Motor neuron (in vitro differentiated cells): Measurements from ENCODE around the gene STX4. TPM values are rescaled to one million over a fixed set of nuclear protein-coding genes. Genes with fewer than 3 reads are reported as not detected.

Experiments
- ATAC-seq, 8 experiments: fragments of 200-7000 bp; cut with Tn5 transposase; replicated peaks in 6 of 8; 2 replicates each; pipeline ENCODE4 v1.8.0; 2021; ENCODE audit warnings: mild to moderate bottlenecking in 8 of 8, moderate library complexity in 8 of 8
- H3K27ac ChIP-seq, 2 donors: fragments of 250-450 bp; sonication (Bioruptor Pico); 2 replicates each; pipeline ENCODE4 v1.9.0; 2021; ENCODE audit warnings: antibody characterized with exemption in 2 of 2, mild to moderate bottlenecking in 2 of 2, moderate library complexity in 1 of 2
- H3K4me1 ChIP-seq, 2 donors: fragments of 250-450 bp; sonication (Bioruptor Pico); replicated peaks in 1 of 2; 2 replicates each; pipeline ENCODE4 v1.6.1; 2021; ENCODE audit warnings: antibody characterized with exemption in 2 of 2, mild to moderate bottlenecking in 2 of 2, moderate library complexity in 1 of 2
- H3K4me3 ChIP-seq, 5 donors: fragments of 250-450 bp; sonication (Bioruptor Pico); 2 replicates each; pipeline ENCODE4 v1.9.0; 2021; ENCODE audit warnings: antibody characterized with exemption in 5 of 5, mild to moderate bottlenecking in 5 of 5, moderate library complexity in 4 of 5
- WGBS, 10 experiments: fragments of 450-650 bp; shearing (Covaris generic); methylation state at CpG; one replicate each; pipeline ENCODE4 v1.0.0; 2022; 5-methylcytosine and 5-hydroxymethylcytosine counted together
- in situ Hi-C, 9 experiments: fragments of 400-800 bp; cut with MboI; loops; one replicate each; pipeline ENCODE4 v1.15.0; 2021; ENCODE audit warnings: low sequenced_read_pairs in 9 of 9, low pct_unique_long_range_greater_than_20kb in 2 of 9; ENCODE audit not compliant: unreplicated experiment in 9 of 9
- total RNA-seq, 8 experiments: library from RNA; unstranded; fragments of 300-600 nt; gene quantifications; 2 replicates each; pipeline versions ENCODE4 v1.2.3 to v1.2.4, GENCODE V29; 2022

The STX4 gene
- 10 to 100 TPM; 14.0 to 47.5 (median 24.3) TPM for total RNA-seq

- in situ Hi-C loops = no loop called here
- peak; percentile 79 to 87 (median 82) for ATAC-seq
- WGBS, 10 experiments = 0 to 30% (median 0%) methylated on average over 2 to 13 of the region's 75 CpGs; no CpG with 5 or more reads in 3 of the 10 experiments
- H3K4me3 ChIP-seq = peak within 1 kb of the TSS; percentile 52 to 89 (median 73)
- peak within 1 kb of the TSS; percentile 92 to 95 for H3K27ac ChIP-seq
- peaks cover 4 to 9% of the 10 kb centered on the region in 2 donors for H3K4me1 ChIP-seq
Measured at GRCh38 chr16:31032736-31033708, at the start of gene STX4. Gene STX4 (plus strand): TSS chr16:31033558. CDS start chr16:31033806, 248 bp downstream.

DNA sequence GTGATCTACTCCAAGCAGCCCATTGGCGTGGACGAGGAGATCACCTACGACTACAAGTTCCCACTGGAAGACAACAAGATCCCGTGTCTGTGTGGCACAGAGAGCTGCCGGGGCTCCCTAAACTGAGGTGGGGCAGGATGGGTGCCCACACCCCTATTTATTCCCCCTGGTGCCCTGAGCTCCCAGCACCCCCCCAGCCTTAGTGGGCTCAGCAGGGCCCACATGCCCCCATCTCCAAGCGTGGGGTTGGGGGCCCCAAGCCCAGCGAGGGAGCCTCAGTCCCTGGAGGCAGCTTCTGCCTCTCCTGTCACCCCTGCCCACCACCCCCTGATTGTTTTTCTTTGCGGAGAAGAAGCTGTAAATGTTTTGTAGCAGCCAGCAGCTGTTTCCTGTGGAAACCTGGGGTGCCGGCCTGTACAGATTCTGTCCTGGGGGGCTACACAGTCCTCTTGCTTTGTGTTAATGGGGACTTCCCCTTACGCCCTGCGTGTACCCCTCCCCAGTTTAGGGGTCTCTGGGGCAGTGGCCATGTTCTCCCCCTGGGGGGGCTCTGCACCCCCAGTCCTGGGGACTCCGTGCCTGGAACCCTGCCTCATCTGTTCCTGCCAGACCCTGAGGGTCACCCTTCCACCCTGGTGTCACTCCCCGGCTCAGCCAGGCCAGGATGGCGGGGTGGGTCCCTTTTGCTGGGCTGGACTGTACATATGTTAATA, 49.3 kb upstream of the STX4 start:
- no peak overlapping the region for H3K4me3 ChIP-seq
- 30 to 100% (median 70%) methylated on average over 1 to 2 of the region's 14 CpGs; no CpG with 5 or more reads in 7 of the 10 experiments for WGBS, 10 experiments
- in situ Hi-C loops = loop anchor here in 4 of 9 experiments (25.0 kb wide), 3 partner anchors 178 to 878 kb away; partner anchors contain the start of genes COX6A2 (in 2 of the 4), ZNF843 (in 2 of the 4), PRSS36 (in 1 of the 4) and ZNF267 (in 1 of the 4)
- peaks cover 3 to 11% of the 10 kb centered on the region in 2 donors for H3K4me1 ChIP-seq
- H3K27ac ChIP-seq = no peak overlapping the region
- ATAC-seq = peak in 2 of 8 experiments; percentile 0 to 2

- peak within 1 kb of the TSS in 1 of 2 donors; percentile 22 for H3K27ac ChIP-seq
- peak; percentile 36 to 90 (median 87) for ATAC-seq
- 0 to 86% (median 52%) methylated on average over 1 to 6 of the region's 24 CpGs; no CpG with 5 or more reads in 5 of the 10 experiments for WGBS, 10 experiments
Measured at GRCh38 chr16:30984669-30985400, 48.5 kb upstream of the STX4 start, which contains the start of gene HSD3B7. Gene HSD3B7 (plus strand): TSS chr16:30985207. CDS start chr16:30985659, 452 bp downstream.

GRCh38 chr16:30985401-30986128, 47.8 kb upstream of the STX4 start:
- Histone ChIP-seq H3K27ac (peak overlapping the region in 1 of 2 donors; percentile 22), H3K4me1 (peaks cover 3 to 11% of the 10 kb centered on the region in 2 donors), H3K4me3 (peak overlapping the region in 2 of 5 donors; percentile 7 to 11)
- peak; percentile 17 to 50 (median 41) for ATAC-seq
- WGBS, 10 experiments = 0 to 100% (median 63%) methylated on average over 1 to 4 of the region's 20 CpGs; no CpG with 5 or more reads in 6 of the 10 experiments
- in situ Hi-C loops = loop anchor here in 4 of 9 experiments (25.0 kb wide), 3 partner anchors 177 to 877 kb away; partner anchors contain the start of genes COX6A2 (in 2 of the 4), ZNF843 (in 2 of the 4), PRSS36 (in 1 of the 4) and ZNF267 (in 1 of the 4)

More at GRCh38 chr16:30984669-30985400, 48.5 kb upstream of the STX4 start, which contains the start of gene HSD3B7:
- H3K4me3 ChIP-seq = peak within 1 kb of the TSS in 2 of 5 donors; percentile 7 to 11
- H3K4me1 ChIP-seq = peaks cover 3 to 11% of the 10 kb centered on the region in 2 donors
- in situ Hi-C loops = loop anchor here in 4 of 9 experiments (25.0 kb wide), 3 partner anchors 177 to 877 kb away; partner anchors contain the start of genes COX6A2 (in 2 of the 4), ZNF843 (in 2 of the 4), PRSS36 (in 1 of the 4) and ZNF267 (in 1 of the 4)

DNA sequence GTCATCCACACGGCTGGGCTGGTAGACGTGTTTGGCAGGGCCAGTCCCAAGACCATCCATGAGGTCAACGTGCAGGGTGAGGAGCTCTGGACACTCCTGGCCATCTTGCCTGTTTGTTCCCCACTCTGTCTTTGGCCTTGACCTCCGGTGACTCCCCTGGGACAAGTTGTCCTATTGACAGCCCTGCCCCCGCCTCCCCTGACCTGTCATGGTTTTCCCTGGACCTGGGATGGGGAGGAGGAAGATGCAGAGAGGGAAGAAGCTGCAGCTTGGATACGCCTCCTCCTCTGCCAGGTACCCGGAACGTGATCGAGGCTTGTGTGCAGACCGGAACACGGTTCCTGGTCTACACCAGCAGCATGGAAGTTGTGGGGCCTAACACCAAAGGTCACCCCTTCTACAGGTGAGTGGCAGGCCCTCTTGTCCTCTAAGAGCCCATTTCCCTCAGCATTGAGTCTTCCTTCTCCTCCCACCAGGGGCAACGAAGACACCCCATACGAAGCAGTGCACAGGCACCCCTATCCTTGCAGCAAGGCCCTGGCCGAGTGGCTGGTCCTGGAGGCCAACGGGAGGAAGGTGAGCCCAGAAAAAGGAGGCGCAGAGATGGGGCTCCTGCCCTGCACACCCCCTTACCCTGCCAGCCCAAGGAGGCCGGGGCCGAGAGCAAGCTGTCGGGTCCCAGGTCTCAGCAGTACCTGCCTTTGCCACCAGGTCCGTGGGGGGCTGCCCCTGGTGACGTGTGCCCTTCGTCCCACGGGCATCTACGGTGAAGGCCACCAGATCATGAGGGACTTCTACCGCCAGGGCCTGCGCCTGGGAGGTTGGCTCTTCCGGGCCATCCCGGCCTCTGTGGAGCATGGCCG, 47.0 kb upstream of the STX4 start:
- in situ Hi-C loops = loop anchor here in 4 of 9 experiments (25.0 kb wide), 3 partner anchors 176 to 876 kb away; partner anchors contain the start of genes COX6A2 (in 2 of the 4), ZNF843 (in 2 of the 4), PRSS36 (in 1 of the 4) and ZNF267 (in 1 of the 4)
- H3K4me1 ChIP-seq = peaks cover 3 to 11% of the 10 kb centered on the region in 2 donors
- ATAC-seq = no peak
- 87 to 100% (median 100%) methylated on average over 1 to 3 of the region's 29 CpGs; no CpG with 5 or more reads in 6 of the 10 experiments for WGBS, 10 experiments
- H3K4me3 ChIP-seq = no peak overlapping the region
- H3K27ac ChIP-seq = no peak overlapping the region

DNA sequence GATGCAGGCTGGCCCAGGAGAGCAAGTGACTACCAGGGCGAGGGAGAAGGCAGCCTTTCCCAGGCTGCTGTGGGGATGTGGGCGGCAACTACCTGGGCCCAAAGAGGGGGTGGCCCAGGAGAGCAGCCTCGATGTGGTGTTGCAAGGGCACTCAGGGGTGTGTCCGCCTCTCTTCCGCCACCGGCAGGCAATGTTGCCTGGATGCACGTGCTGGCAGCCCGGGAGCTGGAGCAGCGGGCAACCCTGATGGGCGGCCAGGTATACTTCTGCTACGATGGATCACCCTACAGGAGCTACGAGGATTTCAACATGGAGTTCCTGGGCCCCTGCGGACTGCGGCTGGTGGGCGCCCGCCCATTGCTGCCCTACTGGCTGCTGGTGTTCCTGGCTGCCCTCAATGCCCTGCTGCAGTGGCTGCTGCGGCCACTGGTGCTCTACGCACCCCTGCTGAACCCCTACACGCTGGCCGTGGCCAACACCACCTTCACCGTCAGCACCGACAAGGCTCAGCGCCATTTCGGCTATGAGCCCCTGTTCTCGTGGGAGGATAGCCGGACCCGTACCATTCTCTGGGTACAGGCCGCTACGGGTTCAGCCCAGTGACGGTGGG, 45.7 kb upstream of the STX4 start:
- no peak overlapping the region for H3K27ac ChIP-seq
- H3K4me3 ChIP-seq = no peak overlapping the region
- ATAC-seq = no peak
- 70 to 100% (median 91%) methylated on average over 1 to 21 of the region's 30 CpGs; no CpG with 5 or more reads in 3 of the 10 experiments for WGBS, 10 experiments
- peaks cover 3 to 11% of the 10 kb centered on the region in 2 donors for H3K4me1 ChIP-seq
- in situ Hi-C loops = loop anchor here in 4 of 9 experiments (25.0 kb wide), 3 partner anchors 175 to 875 kb away; partner anchors contain the start of genes COX6A2 (in 2 of the 4), ZNF843 (in 2 of the 4), PRSS36 (in 1 of the 4) and ZNF267 (in 1 of the 4)

- ATAC-seq = no peak
- Histone ChIP-seq H3K4me3 (no peak overlapping the region), H3K4me1 (peaks cover 3 to 11% of the 10 kb centered on the region in 2 donors), H3K27ac (no peak overlapping the region)
- in situ Hi-C loops = loop anchor here in 4 of 9 experiments (25.0 kb wide), 3 partner anchors 173 to 873 kb away; partner anchors contain the start of genes COX6A2 (in 2 of the 4), ZNF843 (in 2 of the 4), PRSS36 (in 1 of the 4) and ZNF267 (in 1 of the 4)
- WGBS, 10 experiments = 91 to 100% methylated on average over 1 to 7 of the region's 23 CpGs; no CpG with 5 or more reads in 8 of the 10 experiments
Measured at GRCh38 chr16:30989469-30990047, 43.8 kb upstream of the STX4 start.

- Histone ChIP-seq H3K4me3 (no peak overlapping the region), H3K4me1 (peaks cover 2 to 10% of the 10 kb centered on the region in 2 donors), H3K27ac (no peak overlapping the region)
- ATAC-seq = no peak
- in situ Hi-C loops = loop anchor here in 4 of 9 experiments (25.0 kb wide), 3 partner anchors 172 to 872 kb away; partner anchors contain the start of genes COX6A2 (in 2 of the 4), ZNF843 (in 2 of the 4), PRSS36 (in 1 of the 4) and ZNF267 (in 1 of the 4)
- 68 to 70% methylated on average over 2 to 4 of the region's 12 CpGs; no CpG with 5 or more reads in 8 of the 10 experiments for WGBS, 10 experiments
Measured at GRCh38 chr16:30990105-30990504, 43.3 kb upstream of the STX4 start.

DNA sequence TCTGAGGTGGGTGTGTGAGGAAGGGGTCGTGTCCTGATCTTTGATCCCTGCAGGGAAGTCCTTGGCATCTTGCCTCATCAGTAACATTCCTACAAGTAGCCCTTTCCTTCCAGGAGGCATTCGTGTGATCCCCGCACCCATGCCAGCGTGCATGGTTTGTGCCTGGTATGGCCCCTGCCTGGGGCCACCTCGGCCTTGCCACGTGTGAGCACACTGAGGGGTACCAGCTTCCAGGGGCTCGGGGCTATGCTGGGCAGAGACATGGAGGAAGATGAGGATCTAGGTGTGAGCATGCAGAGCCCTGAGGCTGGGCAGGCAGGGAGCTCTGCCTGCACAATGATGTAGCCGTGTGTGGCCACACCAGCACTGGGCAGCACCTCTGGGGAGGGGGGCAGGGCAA, 42.3 kb upstream of the STX4 start:
- Histone ChIP-seq H3K4me3 (no peak overlapping the region), H3K27ac (no peak overlapping the region), H3K4me1 (peaks cover 0 to under 1% of the 10 kb centered on the region in 2 donors)
- WGBS, 10 experiments = 40 to 60% (median 60%) methylated on average over 1 of the region's 8 CpGs; no CpG with 5 or more reads in 6 of the 10 experiments
- ATAC-seq = no peak
- in situ Hi-C loops = loop anchor here in 4 of 9 experiments (25.0 kb wide), 3 partner anchors 171 to 871 kb away; partner anchors contain the start of genes COX6A2 (in 2 of the 4), ZNF843 (in 2 of the 4), PRSS36 (in 1 of the 4) and ZNF267 (in 1 of the 4)
